Activated CD4-positive, alpha-beta T cell treated with anti-CD3 and anti-CD28 coated beads, Interleukin-2, amount 10 ng/mL, durations not matched to agents 24 days and 14 days (primary cell): ENCODE measurements around the gene BNC2. TPM values are rescaled to one million over a fixed set of nuclear protein-coding genes. Genes with fewer than 3 reads are reported as not detected.

Experiments
- DNase-seq: peaks from one replicate; pipeline ENCODE4 v3.0.0; 2022
- H3K27ac Mint-ChIP-seq: one replicate; pipeline ENCODE4 v1.8.0; 2022; ENCODE audit warnings: mild to moderate bottlenecking, mixed read lengths
- H3K27me3 Mint-ChIP-seq: one replicate; pipeline ENCODE4 v1.8.0; 2022; ENCODE audit warnings: mixed read lengths
- H3K36me3 Mint-ChIP-seq: one replicate; pipeline ENCODE4 v1.8.0; 2022; ENCODE audit warnings: low read depth, mild to moderate bottlenecking, mixed read lengths
- H3K4me1 Mint-ChIP-seq: one replicate; pipeline ENCODE4 v1.8.0; 2021; ENCODE audit warnings: mixed read lengths
- H3K4me3 Mint-ChIP-seq: one replicate; pipeline ENCODE4 v1.8.0; 2022; ENCODE audit warnings: mild to moderate bottlenecking, moderate library complexity, mixed read lengths
- H3K9me3 Mint-ChIP-seq: one replicate; pipeline ENCODE4 v1.8.0; 2021; ENCODE audit warnings: mixed read lengths
- intact Hi-C: fragments of 100-400 bp; cut with micrococcal nuclease; formaldehyde crosslinking; loops from one replicate; pipeline ENCODE4 v1.15.1; 2023
- total RNA-seq: library from RNA; stranded (reverse); gene quantifications from 2 replicates; pipeline ENCODE4 v1.2.3, GENCODE V29; 2022

The BNC2 gene
- total RNA-seq, 1 donor from 2014 or later, result not detected

- no peak for DNase-seq
- no peak overlapping the region for H3K27ac Mint-ChIP-seq
- peaks cover 4% of the 10 kb centered on the region for H3K9me3 Mint-ChIP-seq
- H3K36me3 Mint-ChIP-seq, result no peaks in the 10 kb centered on the region
- H3K27me3 Mint-ChIP-seq, result no peaks in the 10 kb centered on the region
- H3K4me3 Mint-ChIP-seq, result no peak overlapping the region
- no peaks in the 10 kb centered on the region for H3K4me1 Mint-ChIP-seq
- intact Hi-C loops, result no loop called here
Observed at GRCh38 chr9:16360247-16360646, 510.2 kb downstream of the BNC2 start.
